Muscle layer of duodenum (tissue), 2 donors: ENCODE results near the gene PPP3R1.
"Not testable (repeated sequence)": the region's sequence is repeated elsewhere in the genome, so short reads cannot be mapped to it uniquely, and the experiment has no call there.

ENCODE experiments used
- H3K27ac ChIP-seq: one replicate; pipeline ENCODE4 v1.7.0; 2013; ENCODE audit warnings: mild to moderate bottlenecking, low read length
- H3K27me3 ChIP-seq: one replicate; pipeline ENCODE4 v1.7.0; 2013; ENCODE audit warnings: low read depth, mild to moderate bottlenecking, control low read depth, low read length
- H3K36me3 ChIP-seq, 2 donors: one replicate each; pipeline ENCODE4 v1.7.0; 2013; ENCODE audit warnings: low read length in 2 of 2, control low read depth in 1 of 2, mild to moderate bottlenecking in 1 of 2; ENCODE audit not compliant: insufficient read depth in 2 of 2, control insufficient read depth in 1 of 2
- H3K4me1 ChIP-seq, 2 donors: one replicate each; pipeline ENCODE4 v1.7.0; 2013; ENCODE audit warnings: low read length in 2 of 2, mild to moderate bottlenecking in 2 of 2, control low read depth in 1 of 2, moderate library complexity in 1 of 2; ENCODE audit not compliant: insufficient read depth in 2 of 2, control insufficient read depth in 1 of 2
- H3K4me3 ChIP-seq, 2 donors: one replicate each; pipeline ENCODE4 v1.7.0; 2013; ENCODE audit warnings: low read length in 2 of 2, low read depth in 1 of 2, mild to moderate bottlenecking in 1 of 2
- H3K9me3 ChIP-seq, 2 donors: one replicate each; pipeline ENCODE4 v1.7.0; 2013; ENCODE audit warnings: low read length in 2 of 2, control low read depth in 1 of 2, mild to moderate bottlenecking in 1 of 2; ENCODE audit not compliant: control insufficient read depth in 1 of 2
- donor health status: healthy.

PPP3R1 gene

GRCh38 chr2:68178954-68179627 is 73.2 kb downstream of the PPP3R1 start:
- Histone ChIP-seq H3K4me3 (no peak overlapping the region), H3K9me3 (no peaks in the 10 kb centered on the region), H3K27me3 (no peaks in the 10 kb centered on the region), H3K4me1 (peaks cover 0 to 11% of the 10 kb centered on the region in 2 donors), H3K27ac (no peak overlapping the region), H3K36me3 (peaks cover 21 to 27% of the 10 kb centered on the region in 2 donors)

- Histone ChIP-seq H3K36me3 (peaks cover 18 to 22% of the 10 kb centered on the region in 2 donors), H3K27ac (no peak overlapping the region), H3K9me3 (no peaks in the 10 kb centered on the region), H3K27me3 (no peaks in the 10 kb centered on the region), H3K4me3 (no peak overlapping the region), H3K4me1 (peaks cover 0 to 11% of the 10 kb centered on the region in 2 donors)
These were observed 73.9 kb downstream of the PPP3R1 start for GRCh38 chr2:68178432-68178831.

GRCh38 chr2:68177541-68177940 is 74.8 kb downstream of the PPP3R1 start:
- Histone ChIP-seq H3K4me1 (peaks cover 0 to 11% of the 10 kb centered on the region in 2 donors), H3K27ac (no peak overlapping the region), H3K27me3 (no peaks in the 10 kb centered on the region), H3K36me3 (peaks cover 18 to 22% of the 10 kb centered on the region in 2 donors), H3K9me3 (no peaks in the 10 kb centered on the region), H3K4me3 (no peak overlapping the region)

- Histone ChIP-seq H3K36me3 (peaks cover 23 to 24% of the 10 kb centered on the region in 2 donors), H3K4me1 (peaks cover 0 to 11% of the 10 kb centered on the region in 2 donors), H3K4me3 (no peak overlapping the region)
These were observed 75.7 kb downstream of the PPP3R1 start for GRCh38 chr2:68176657-68177056.

GRCh38 chr2:68175210-68175609 is 77.1 kb downstream of the PPP3R1 start:
- H3K27ac ChIP-seq, H3K4me3 ChIP-seq, H3K27me3 ChIP-seq, H3K4me1 ChIP-seq, H3K9me3 ChIP-seq: not testable (repeated sequence)
- H3K36me3 ChIP-seq: peaks cover 21 to 32% of the 10 kb centered on the region in 2 donors

More at GRCh38 chr2:68176657-68177056, 75.7 kb downstream of the PPP3R1 start:
- no peaks in the 10 kb centered on the region for H3K9me3 ChIP-seq
- no peaks in the 10 kb centered on the region for H3K27me3 ChIP-seq
- H3K27ac ChIP-seq: no peak overlapping the region

- H3K27me3 ChIP-seq: no peaks in the 10 kb centered on the region
- H3K36me3 ChIP-seq: peaks cover 25 to 33% of the 10 kb centered on the region in 2 donors
- H3K27ac ChIP-seq: no peak overlapping the region
- no peak overlapping the region for H3K4me3 ChIP-seq
- H3K9me3 ChIP-seq: no peaks in the 10 kb centered on the region
- H3K4me1 ChIP-seq: no peaks in the 10 kb centered on the region
These were observed 79.2 kb downstream of the PPP3R1 start for GRCh38 chr2:68172990-68173700.

GRCh38 chr2:68172521-68172920 is 79.8 kb downstream of the PPP3R1 start:
- H3K36me3 ChIP-seq: peaks cover 25 to 31% of the 10 kb centered on the region in 2 donors

GRCh38 chr2:68171684-68172083 is 80.6 kb downstream of the PPP3R1 start:
- Histone ChIP-seq H3K36me3 (peaks cover 19 to 30% of the 10 kb centered on the region in 2 donors), H3K4me1 (no peaks in the 10 kb centered on the region), H3K9me3 (no peaks in the 10 kb centered on the region), H3K27me3 (no peaks in the 10 kb centered on the region), H3K27ac (no peak overlapping the region), H3K4me3 (no peak overlapping the region)

More at GRCh38 chr2:68172521-68172920, 79.8 kb downstream of the PPP3R1 start:
- Histone ChIP-seq H3K9me3 (no peaks in the 10 kb centered on the region), H3K4me3 (no peak overlapping the region), H3K27ac (no peak overlapping the region), H3K4me1 (no peaks in the 10 kb centered on the region), H3K27me3 (no peaks in the 10 kb centered on the region)

GRCh38 chr2:68171146-68171545 is 81.2 kb downstream of the PPP3R1 start:
- Histone ChIP-seq H3K9me3 (no peaks in the 10 kb centered on the region), H3K27me3 (no peaks in the 10 kb centered on the region), H3K4me1 (no peaks in the 10 kb centered on the region), H3K27ac (no peak overlapping the region), H3K36me3 (peaks cover 19 to 35% of the 10 kb centered on the region in 2 donors), H3K4me3 (no peak overlapping the region)

GRCh38 chr2:68169308-68169707 is 83.0 kb downstream of the PPP3R1 start:
- Histone ChIP-seq H3K4me3 (no peak overlapping the region), H3K27me3 (no peaks in the 10 kb centered on the region), H3K4me1 (no peaks in the 10 kb centered on the region), H3K36me3 (peaks cover 14 to 24% of the 10 kb centered on the region in 2 donors), H3K9me3 (no peaks in the 10 kb centered on the region), H3K27ac (no peak overlapping the region)

GRCh38 chr2:68167186-68167585 is 85.1 kb downstream of the PPP3R1 start:
- Histone ChIP-seq H3K36me3 (peaks cover 23 to 40% of the 10 kb centered on the region in 2 donors), H3K9me3 (no peaks in the 10 kb centered on the region), H3K4me3 (no peak overlapping the region), H3K27me3 (no peaks in the 10 kb centered on the region), H3K4me1 (no peaks in the 10 kb centered on the region), H3K27ac (no peak overlapping the region)
